ENCODE measurements around the gene THY1. TPM values are rescaled to one million over a fixed set of nuclear protein-coding genes. Genes with fewer than 3 reads are reported as not detected.

The THY1 gene
- total and polyA plus RNA-seq, 2 experiments from 2014 or later: 2.1 to 7.5 TPM

- no peak for DNase-seq (ENCODE audit: low read depth in 1 of 2, low spot score in 1 of 2)
- Histone ChIP-seq H3K36me3 (no peaks in the 10 kb centered on the region), H3K4me1 (ENCODE audit: low read depth) (peaks cover 50% of the 10 kb centered on the region), H3K4me3 (peak overlapping the region; percentile 50), H3K27ac (peak overlapping the region; percentile 76), H3K27me3 (peaks cover 12% of the 10 kb centered on the region), H3K9me3 (ENCODE audit: low read depth) (no peaks in the 10 kb centered on the region)
- no peak for TF ChIP-seq CTCF (IDR thresholded peaks at IDR 0.05; ENCODE audit: low read depth, low read length)
Observed at GRCh38 chr11:119380160-119380826, 42.7 kb downstream of the THY1 start.

- H3K36me3 ChIP-seq: no peaks in the 10 kb centered on the region
- H3K4me3 ChIP-seq: peak overlapping the region; percentile 43
- peak overlapping the region; percentile 98 for H3K27ac ChIP-seq
- peaks cover 62% of the 10 kb centered on the region for H3K4me1 ChIP-seq (ENCODE audit: low read depth)
- DNase-seq (ENCODE audit: low read depth in 1 of 2, low spot score in 1 of 2): peak in 1 of 2 donors; percentile 83
- no peak for TF ChIP-seq CTCF (IDR thresholded peaks at IDR 0.05; ENCODE audit: low read depth, low read length)
- no peaks in the 10 kb centered on the region for H3K9me3 ChIP-seq (ENCODE audit: low read depth)
- peaks cover 7% of the 10 kb centered on the region for H3K27me3 ChIP-seq
Observed at GRCh38 chr11:119378851-119379465, 44.0 kb downstream of the THY1 start.

- DNase-seq (ENCODE audit: low read depth in 1 of 2, low spot score in 1 of 2): no peak
- Histone ChIP-seq H3K27me3 (peaks cover 1% of the 10 kb centered on the region), H3K4me1 (ENCODE audit: low read depth) (peaks cover 67% of the 10 kb centered on the region), H3K36me3 (no peaks in the 10 kb centered on the region), H3K4me3 (peak overlapping the region; percentile 43), H3K9me3 (ENCODE audit: low read depth) (no peaks in the 10 kb centered on the region), H3K27ac (peak overlapping the region; percentile 98)
- no peak for TF ChIP-seq CTCF (IDR thresholded peaks at IDR 0.05; ENCODE audit: low read depth, low read length)
Observed at GRCh38 chr11:119377961-119378667, 44.9 kb downstream of the THY1 start.

GRCh38 chr11:119377112-119377901 is 45.7 kb downstream of the THY1 start:
- Histone ChIP-seq H3K4me1 (ENCODE audit: low read depth) (peaks cover 68% of the 10 kb centered on the region), H3K27ac (peak overlapping the region; percentile 98), H3K4me3 (peak overlapping the region; percentile 43), H3K27me3 (no peaks in the 10 kb centered on the region), H3K9me3 (ENCODE audit: low read depth) (no peaks in the 10 kb centered on the region), H3K36me3 (no peaks in the 10 kb centered on the region)
- TF ChIP-seq CTCF (IDR thresholded peaks at IDR 0.05; ENCODE audit: low read depth, low read length): no peak
- no peak for DNase-seq (ENCODE audit: low read depth in 1 of 2, low spot score in 1 of 2)

GRCh38 chr11:119376197-119376847 is 46.6 kb downstream of the THY1 start:
- peaks cover 78% of the 10 kb centered on the region for H3K4me1 ChIP-seq (ENCODE audit: low read depth)
- no peaks in the 10 kb centered on the region for H3K27me3 ChIP-seq
- DNase-seq (ENCODE audit: low read depth in 1 of 2, low spot score in 1 of 2): no peak
- no peak overlapping the region for H3K4me3 ChIP-seq
- no peak for TF ChIP-seq CTCF (IDR thresholded peaks at IDR 0.05; ENCODE audit: low read depth, low read length)
- no peaks in the 10 kb centered on the region for H3K9me3 ChIP-seq (ENCODE audit: low read depth)
- no peaks in the 10 kb centered on the region for H3K36me3 ChIP-seq
- peak overlapping the region; percentile 69 for H3K27ac ChIP-seq
